Measurements from ENCODE around the gene URB1.
"Not testable (repeated sequence)": the region's sequence is repeated elsewhere in the genome, so short reads cannot be mapped to it uniquely, and the experiment has no call there.

URB1 gene

GRCh38 chr21:32270748-32271147 lies 122.1 kb downstream of the URB1 start:
- no peak for DNase-seq

- not testable (repeated sequence) for DNase-seq
Measured at GRCh38 chr21:32265321-32265720, 127.5 kb downstream of the URB1 start.

DNA sequence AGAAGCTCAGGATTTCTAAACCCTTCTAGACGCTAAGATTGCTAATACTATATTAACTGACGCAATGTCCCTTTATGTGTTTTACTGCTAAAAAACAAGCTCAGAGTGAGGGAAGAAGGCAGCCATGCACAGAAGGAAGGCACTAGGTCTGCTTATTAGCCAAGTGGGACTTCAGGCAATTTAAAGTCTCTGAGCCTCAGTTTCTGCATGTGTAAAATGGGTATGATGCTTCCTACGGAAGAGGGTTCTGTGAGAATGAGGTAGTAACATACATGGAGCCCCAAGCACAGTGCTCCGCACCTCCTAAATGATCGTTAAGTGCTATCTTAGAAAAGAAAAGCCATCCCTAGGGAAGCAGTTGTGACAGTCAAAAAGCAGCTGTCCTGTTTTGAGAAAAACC lies 130.9 kb downstream of the URB1 start:
- DNase-seq = no peak

All from NCI-H2107 (cell line).